GM23338 (cell line): ENCODE results near the gene SAMD11. TPM values are rescaled to one million over a fixed set of nuclear protein-coding genes. Genes with fewer than 3 reads are reported as not detected.

ENCODE experiments used
- ATAC-seq: fragments of 200-7000 bp; cut with Tn5 transposase; 3 replicates; pipeline ENCODE4 v1.9.1; 2020
- DNase-seq: peaks from one replicate; pipeline ENCODE4 v3.0.0-alpha.2; 2015; ENCODE audit warnings: low spot score
- H2AFZ ChIP-seq: fragments of 200-600 bp; sonication (generic); 2 replicates; pipeline ENCODE4 v1.8.0; 2016; ENCODE audit warnings: antibody characterized with exemption, mild to moderate bottlenecking, moderate library complexity
- H3F3A ChIP-seq: fragments of 200-600 bp; sonication (generic); replicated peaks from 2 replicates; pipeline ENCODE4 v1.8.0; 2017; ENCODE audit warnings: antibody characterized with exemption, mixed run types, low read depth
- H3K27ac ChIP-seq: fragments of 200-600 bp; sonication (generic); 2 replicates; pipeline ENCODE4 v1.6.1; 2016; ENCODE audit warnings: low read depth
- H3K27me3 ChIP-seq: fragments of 200-600 bp; sonication (generic); 2 replicates; pipeline ENCODE4 v1.8.0; 2016; ENCODE audit warnings: mild to moderate bottlenecking, mixed run types, moderate library complexity; ENCODE audit not compliant: insufficient read depth
- H3K36me3 ChIP-seq: fragments of 200-600 bp; sonication (generic); 2 replicates; pipeline ENCODE4 v1.8.0; 2016; ENCODE audit warnings: mild to moderate bottlenecking; ENCODE audit not compliant: insufficient read depth
- H3K4me1 ChIP-seq: fragments of 200-600 bp; sonication (generic); 2 replicates; pipeline ENCODE4 v1.8.0; 2016; ENCODE audit warnings: mild to moderate bottlenecking, moderate library complexity; ENCODE audit not compliant: insufficient read depth
- H3K4me2 ChIP-seq: fragments of 200-600 bp; sonication (generic); 2 replicates; pipeline ENCODE4 v1.7.1; 2017; ENCODE audit warnings: mixed run types
- H3K4me3 ChIP-seq: fragments of 200-600 bp; sonication (generic); 2 replicates; pipeline ENCODE4 v1.6.1; 2016; ENCODE audit warnings: mixed run types
- H3K79me2 ChIP-seq: fragments of 200-600 bp; sonication (generic); replicated peaks from 2 replicates; pipeline ENCODE4 v1.8.0; 2017; ENCODE audit warnings: mild to moderate bottlenecking; ENCODE audit not compliant: insufficient read depth
- H3K9me2 ChIP-seq: fragments of 200-600 bp; sonication (generic); 2 replicates; pipeline ENCODE4 v1.8.0; 2017; ENCODE audit not compliant: insufficient read depth
- H4K20me1 ChIP-seq: fragments of 200-600 bp; sonication (generic); replicated peaks from 2 replicates; pipeline ENCODE4 v1.8.0; 2017; ENCODE audit warnings: mild to moderate bottlenecking; ENCODE audit not compliant: insufficient read depth
- H3K27ac Mint-ChIP-seq: 2 replicates; pipeline ENCODE4 v1.8.0; 2020; ENCODE audit warnings: inconsistent platforms, mild to moderate bottlenecking, moderate library complexity, mixed read lengths
- H3K27me3 Mint-ChIP-seq: 3 replicates; pipeline ENCODE4 v1.8.0; 2022; ENCODE audit warnings: low read depth, mild to moderate bottlenecking, moderate library complexity, mixed read lengths, inconsistent platforms; ENCODE audit not compliant: insufficient read depth, poor library complexity
- H3K36me3 Mint-ChIP-seq: 3 replicates; pipeline ENCODE4 v1.8.0; 2021; ENCODE audit warnings: low read depth, mild to moderate bottlenecking, inconsistent platforms, moderate library complexity, mixed read lengths
- H3K4me1 Mint-ChIP-seq: 3 replicates; pipeline ENCODE4 v1.8.0; 2020; ENCODE audit warnings: mild to moderate bottlenecking, inconsistent platforms, mixed read lengths
- H3K4me3 Mint-ChIP-seq: 3 replicates; pipeline ENCODE4 v1.8.0; 2021; ENCODE audit warnings: moderate library complexity, mild to moderate bottlenecking, inconsistent platforms, mixed read lengths
- H3K9me3 Mint-ChIP-seq: 3 replicates; pipeline ENCODE4 v1.8.0; 2020; ENCODE audit warnings: moderate library complexity, mild to moderate bottlenecking, inconsistent platforms, mixed read lengths
- CREB1 ChIP-seq: fragments of 250-450 bp; sonication (Bioruptor Pico); IDR thresholded peaks from 2 replicates; pipeline ENCODE4 v1.5.0; 2020; ENCODE audit warnings: low read depth, mild to moderate bottlenecking, moderate library complexity
- EZH2 ChIP-seq: fragments of 200-600 bp; sonication (generic); IDR thresholded peaks from one replicate; pipeline ENCODE4 v1.8.0; 2017; ENCODE audit warnings: antibody characterized with exemption, mild to moderate bottlenecking, low read depth; ENCODE audit not compliant: unreplicated experiment
- JUNB ChIP-seq: IDR thresholded peaks from one replicate; pipeline ENCODE4 v1.6.1; 2016; ENCODE audit warnings: antibody characterized with exemption; ENCODE audit not compliant: unreplicated experiment
- ZNF114 ChIP-seq: fragments of 250-450 bp; sonication (Bioruptor Pico); IDR thresholded peaks from 2 replicates; pipeline ENCODE4 v1.5.0; 2020; ENCODE audit warnings: mild to moderate bottlenecking, moderate library complexity
- ZNF331 ChIP-seq: fragments of 250-450 bp; sonication (Bioruptor Pico); IDR thresholded peaks from 2 replicates; pipeline ENCODE4 v1.5.0; 2020; ENCODE audit warnings: low read depth, mild to moderate bottlenecking, moderate library complexity
- ZNF462 ChIP-seq: fragments of 250-450 bp; sonication (Bioruptor Pico); IDR thresholded peaks from 2 replicates; pipeline ENCODE4 v1.5.0; 2020; ENCODE audit warnings: mild to moderate bottlenecking, moderate library complexity
- polyA plus RNA-seq: library from polyadenylated mRNA; unstranded; fragments of >200 nt; fragmentation: Nextera tagmentation; extraction: Ambion mirVana; gene quantifications from 2 replicates; pipeline ENCODE4 v1.2.1, GENCODE V29; 2016
- total RNA-seq: library from RNA; depleted of rRNA; stranded (reverse); fragments of >200 nt; shearing (Covaris generic); gene quantifications from 2 replicates; pipeline ENCODE4 v1.2.3, GENCODE V29; 2014

SAMD11 gene
- total and polyA plus RNA-seq, 2 experiments from 2014 or later = 0.14 to 0.40 TPM

GRCh38 chr1:917466-918091 is 6.1 kb upstream of the SAMD11 start:
- no peaks in the 10 kb centered on the region for H3K9me2 ChIP-seq
- no peaks in the 10 kb centered on the region for H4K20me1 ChIP-seq
- DNase-seq = no peak
- no peaks in the 10 kb centered on the region for H3F3A ChIP-seq
- no peaks in the 10 kb centered on the region for H3K36me3 ChIP-seq
- Mint-ChIP-seq H3K9me3 (peaks cover 3% of the 10 kb centered on the region; the same call in 1 of the 3 replicates), H3K36me3 (no peaks in the 10 kb centered on the region), H3K4me1 (peaks cover 16% of the 10 kb centered on the region; the same call in 2 of the 3 replicates), H3K27me3 (peaks cover 61% of the 10 kb centered on the region), H3K27ac (no peak overlapping the region), H3K4me3 (no peak overlapping the region)
- H2AFZ ChIP-seq = no peak overlapping the region
- H3K27me3 ChIP-seq = peaks cover 79% of the 10 kb centered on the region
- H3K4me3 ChIP-seq = no peak overlapping the region
- H3K27ac ChIP-seq = no peak overlapping the region
- TF ChIP-seq ZNF331 (CRISPR knock-in tag) = no peak
- no peak for TF ChIP-seq ZNF114 (CRISPR knock-in tag)
- no peak overlapping the region for H3K4me2 ChIP-seq
- ATAC-seq = no peak
- peaks cover 6% of the 10 kb centered on the region; the same call in 1 of the 2 replicates for H3K4me1 ChIP-seq
- H3K79me2 ChIP-seq = no peaks in the 10 kb centered on the region

- H3K4me1 Mint-ChIP-seq = peaks cover 16% of the 10 kb centered on the region
- DNase-seq (no peak), ATAC-seq (no peak)
- Histone ChIP-seq H3K9me2 (no peaks in the 10 kb centered on the region), H3K4me1 (peaks cover 6% of the 10 kb centered on the region; the same call in 1 of the 2 replicates), H3K36me3 (no peaks in the 10 kb centered on the region), H2AFZ (no peak overlapping the region), H3K4me2 (no peak overlapping the region), H3K27me3 (peaks cover 80% of the 10 kb centered on the region), H4K20me1 (no peaks in the 10 kb centered on the region; the same call in 1 of the 2 replicates), H3K27ac (no peak overlapping the region), H3F3A (no peaks in the 10 kb centered on the region), H3K79me2 (no peaks in the 10 kb centered on the region), H3K4me3 (no peak overlapping the region)
- no peak overlapping the region for H3K27ac Mint-ChIP-seq
- H3K36me3 Mint-ChIP-seq = no peaks in the 10 kb centered on the region
- H3K4me3 Mint-ChIP-seq = no peak overlapping the region
- TF ChIP-seq JUNB (no peak), ZNF462 (no peak), EZH2 (no peak), CREB1 (no peak)
- no peaks in the 10 kb centered on the region for H3K9me3 Mint-ChIP-seq
- H3K27me3 Mint-ChIP-seq = peaks cover 66% of the 10 kb centered on the region
Observed at GRCh38 chr1:918353-918752, 5.4 kb upstream of the SAMD11 start.
